HG02973 (cell line): ENCODE results near the gene CFAP77.
"Not testable (repeated sequence)": the region's sequence is repeated elsewhere in the genome, so short reads cannot be mapped to it uniquely, and the experiment has no call there.

Experiments
- ATAC-seq: cut with Tn5 transposase; IDR thresholded peaks from one replicate; pipeline ENCODE4 v1.9.1; 2021; ENCODE audit warnings: moderate library complexity; ENCODE audit not compliant: unreplicated experiment

CFAP77 gene

DNA sequence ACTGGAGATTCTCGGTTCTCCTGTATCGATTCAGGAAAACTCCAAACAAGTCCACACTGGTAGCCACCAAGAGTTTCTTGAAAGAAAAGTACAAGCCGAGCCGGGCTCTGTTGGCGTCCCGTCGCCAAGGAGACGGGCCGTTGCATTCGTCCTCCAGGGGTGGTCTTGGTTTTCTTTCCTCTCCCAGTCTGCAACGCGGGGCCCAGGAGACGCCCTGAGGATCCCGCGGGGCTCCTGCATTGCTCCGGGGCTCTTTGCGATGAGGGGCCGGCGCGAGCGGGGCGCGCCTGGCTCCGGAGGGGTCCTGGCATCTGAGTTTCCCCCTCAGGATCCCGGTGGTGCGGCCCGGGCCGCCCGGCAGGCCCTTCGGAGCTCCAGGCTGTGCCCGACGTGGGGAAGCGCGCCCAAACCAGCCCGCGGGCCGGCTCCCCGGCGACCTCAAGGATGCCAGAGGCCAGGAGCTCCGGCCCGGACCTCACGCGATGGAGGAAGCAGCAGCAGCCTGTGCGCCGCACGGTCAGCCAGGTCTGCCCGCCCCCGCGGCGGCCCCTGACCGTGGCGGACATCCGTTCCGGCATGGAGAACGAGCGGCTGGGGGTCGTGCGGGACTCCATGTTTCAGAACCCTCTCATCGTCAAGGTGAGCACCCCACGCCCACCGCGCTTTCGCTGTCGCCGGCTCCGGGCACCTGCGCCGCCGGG is at the start of gene CFAP77:
TSS of gene CFAP77 (plus strand) at position 384 of the 701 bp plus-strand sequence. CDS start at position 445, 61 bp downstream.
- ATAC-seq, result no peak

DNA sequence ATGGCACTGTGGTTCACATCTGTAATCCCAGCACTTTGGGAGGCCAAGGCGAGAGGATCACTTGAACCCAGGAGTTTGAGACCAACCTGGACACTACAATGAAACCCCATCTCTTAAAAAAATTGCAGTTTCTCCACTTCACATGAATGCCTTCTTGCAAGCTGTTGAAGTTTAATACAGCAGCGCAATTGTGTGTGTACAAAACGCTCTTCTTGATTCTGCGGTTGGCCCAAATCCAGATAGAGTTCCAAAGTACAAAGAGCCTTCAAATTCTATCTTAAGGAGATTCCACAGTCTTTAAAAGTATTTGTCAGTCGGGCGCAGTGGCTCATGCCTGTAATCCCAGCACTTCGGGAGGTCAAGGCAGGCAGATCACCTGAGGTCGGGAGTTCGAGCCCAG is 45.9 kb upstream of the CFAP77 start:
- no peak for ATAC-seq

DNA sequence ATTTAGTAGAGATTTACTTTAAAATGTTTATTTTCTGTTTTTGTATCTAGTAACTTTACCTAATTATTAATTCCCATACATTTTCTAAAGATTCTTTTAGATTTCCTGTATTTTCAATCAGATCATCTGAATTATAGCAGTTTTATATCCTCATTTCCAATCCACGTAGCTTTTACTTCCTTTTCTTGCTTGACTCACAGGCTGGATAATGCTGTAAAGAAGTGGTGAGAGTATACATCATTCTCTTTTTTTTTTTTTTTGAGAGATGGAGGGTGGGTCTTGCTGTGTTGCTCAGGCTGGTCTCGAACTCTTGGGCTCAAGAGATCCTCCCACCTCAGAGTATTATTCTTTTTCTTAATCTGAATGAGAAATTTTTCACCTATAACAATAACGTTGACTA is 44.0 kb upstream of the CFAP77 start:
- no peak for ATAC-seq

DNA sequence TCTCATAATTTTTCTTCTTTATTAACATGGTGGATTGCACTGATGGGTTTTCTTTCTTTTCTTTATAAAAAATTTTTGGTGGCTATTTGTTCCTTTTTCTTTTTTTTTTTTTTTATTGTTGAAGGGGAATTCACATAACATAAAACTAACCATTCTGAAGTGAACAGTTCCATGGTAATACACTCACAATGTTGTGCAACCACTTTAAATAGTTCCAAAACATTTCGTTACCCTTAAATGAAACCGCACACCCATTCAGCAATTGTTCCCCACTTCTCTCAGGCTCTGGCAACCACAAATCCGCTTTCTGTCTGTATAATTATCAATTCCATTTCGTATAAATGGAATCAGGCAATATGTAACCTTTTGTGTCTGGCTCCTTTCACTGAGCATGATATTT is 43.5 kb upstream of the CFAP77 start:
- ATAC-seq, result no peak

DNA sequence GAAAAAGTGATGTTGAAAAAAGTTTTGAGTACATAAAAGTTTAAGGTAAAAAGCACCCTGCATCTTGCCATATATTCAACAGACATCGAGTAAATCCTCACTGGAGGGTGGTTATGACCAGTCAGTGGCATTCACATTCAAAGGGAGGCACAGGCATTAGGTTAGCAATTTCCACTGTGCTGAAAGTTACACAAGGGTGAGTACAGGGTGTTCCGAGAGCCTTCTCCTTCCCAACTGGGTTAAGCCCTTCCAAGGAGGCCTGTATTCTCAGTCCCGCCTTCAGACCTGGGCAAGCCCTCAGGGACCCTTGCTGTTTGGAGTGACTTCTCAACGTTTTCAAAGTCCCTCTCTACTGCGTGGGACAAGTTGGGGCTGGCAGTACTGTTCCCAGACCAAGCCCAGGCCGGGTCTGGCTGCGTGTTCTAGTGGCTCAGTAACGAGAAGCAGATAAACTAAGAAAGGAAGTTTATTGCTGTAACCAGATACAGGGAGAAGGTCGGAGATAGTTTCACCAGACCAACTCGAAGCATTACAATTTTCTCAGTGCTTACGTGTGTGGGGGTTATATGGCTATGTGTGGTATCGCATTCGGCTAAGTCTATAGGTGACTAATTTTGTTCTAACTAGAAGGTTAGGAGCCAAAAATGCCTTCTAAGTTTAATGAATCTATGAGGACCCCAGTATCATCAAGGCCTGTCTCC is 42.2 kb upstream of the CFAP77 start:
- no peak for ATAC-seq

DNA sequence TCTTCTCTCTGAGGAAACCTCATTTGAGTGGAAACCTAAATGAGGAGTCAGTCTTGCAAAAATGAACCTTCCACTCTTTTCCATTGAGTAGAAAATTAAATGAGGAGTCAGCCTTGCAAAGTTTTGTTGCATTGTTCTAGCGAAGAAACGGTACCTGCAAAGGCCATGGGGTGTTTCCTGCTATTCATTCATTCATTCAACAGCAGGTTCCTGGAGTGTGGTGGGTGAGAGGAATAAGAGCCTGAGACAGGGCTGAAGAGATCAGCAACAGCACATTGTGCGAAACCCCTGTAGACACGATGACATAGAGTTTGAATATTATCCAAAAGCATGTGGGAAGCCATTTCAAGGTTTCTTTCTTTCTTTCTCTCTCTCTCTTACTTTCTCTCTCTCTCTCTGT is 40.6 kb upstream of the CFAP77 start:
- no peak for ATAC-seq

DNA sequence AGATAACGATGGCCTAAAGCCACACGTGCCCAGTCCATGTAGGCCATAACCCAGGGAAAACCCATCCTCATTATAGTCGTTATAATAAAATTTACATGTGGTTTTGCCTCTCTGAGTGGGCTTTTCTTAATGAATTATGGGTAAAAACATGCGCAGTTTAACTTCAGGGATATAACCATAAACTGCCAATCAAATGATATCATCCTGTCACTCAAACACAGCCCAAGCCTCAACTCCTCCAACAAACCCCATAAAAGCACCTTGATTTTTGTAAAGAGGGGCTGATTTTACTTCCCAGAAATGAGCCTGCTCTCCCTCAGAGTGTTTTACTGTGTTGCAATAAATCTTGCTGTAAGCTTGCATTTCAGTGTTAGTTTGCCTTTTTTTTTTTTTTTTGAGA is 39.4 kb upstream of the CFAP77 start:
- no peak for ATAC-seq

DNA sequence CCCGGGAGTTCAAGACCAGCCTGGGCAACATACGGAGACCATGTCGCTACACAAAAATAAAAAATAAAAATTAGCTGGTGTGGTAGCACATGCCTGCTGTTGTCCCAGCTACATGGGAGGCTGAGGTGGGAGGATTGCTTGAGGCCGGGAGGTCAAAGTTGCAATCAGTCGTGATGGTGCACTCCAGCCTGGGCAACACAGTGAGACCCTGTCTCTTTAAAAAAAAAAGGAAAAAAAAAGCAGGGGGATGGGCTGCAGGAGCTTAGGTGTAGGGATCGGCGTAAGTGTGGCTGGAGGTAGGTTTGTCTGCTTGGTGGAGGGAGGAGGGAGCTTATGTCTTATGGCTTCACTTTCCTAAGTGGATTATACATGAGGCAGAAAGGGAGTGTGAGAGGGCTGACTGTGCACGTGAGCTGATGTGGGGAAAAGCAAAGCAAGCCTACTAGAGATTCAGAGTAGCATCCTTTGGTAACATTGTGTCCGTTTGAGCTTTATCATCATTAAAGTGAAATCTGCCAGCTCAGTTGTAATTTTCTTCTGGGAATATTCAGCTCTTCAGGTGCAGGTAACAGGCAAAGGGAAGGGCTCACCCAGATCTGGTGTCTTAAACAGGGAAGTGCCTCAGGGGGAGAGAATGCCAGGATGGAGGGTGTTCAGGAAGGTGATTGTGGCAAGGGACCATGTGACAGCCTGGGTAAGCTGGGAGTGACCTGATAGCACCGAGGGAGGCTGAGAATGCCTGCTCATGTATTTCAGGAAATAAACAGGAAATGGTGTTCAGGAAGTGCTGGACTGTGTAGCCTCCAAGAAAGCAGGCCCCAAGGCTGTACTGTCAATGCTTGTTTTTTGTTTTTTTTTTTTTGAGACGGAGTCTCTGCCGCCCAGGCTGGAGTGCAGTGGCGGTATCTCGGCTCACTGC is 37.6 kb upstream of the CFAP77 start:
- ATAC-seq, result no peak

DNA sequence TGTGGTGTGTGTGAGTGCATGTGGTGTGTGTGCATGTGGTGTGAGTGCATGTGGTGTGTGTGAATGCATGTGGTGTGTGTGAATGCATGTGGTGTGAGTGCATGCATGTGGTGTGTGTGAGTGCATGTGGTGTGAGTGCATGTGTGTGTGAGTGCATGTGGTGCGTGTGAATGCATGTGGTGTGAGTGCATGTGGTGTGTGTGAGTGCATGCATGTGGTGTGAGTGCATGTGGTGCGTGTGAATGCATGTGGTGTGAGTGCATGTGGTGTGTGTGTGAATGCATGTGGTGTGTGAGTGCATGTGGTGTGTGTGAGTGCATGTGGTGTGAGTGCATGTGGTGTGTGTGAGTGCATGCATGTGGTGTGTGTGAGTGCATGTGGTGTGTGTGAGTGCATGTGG is 32.2 kb upstream of the CFAP77 start:
- ATAC-seq, result not testable (repeated sequence)

DNA sequence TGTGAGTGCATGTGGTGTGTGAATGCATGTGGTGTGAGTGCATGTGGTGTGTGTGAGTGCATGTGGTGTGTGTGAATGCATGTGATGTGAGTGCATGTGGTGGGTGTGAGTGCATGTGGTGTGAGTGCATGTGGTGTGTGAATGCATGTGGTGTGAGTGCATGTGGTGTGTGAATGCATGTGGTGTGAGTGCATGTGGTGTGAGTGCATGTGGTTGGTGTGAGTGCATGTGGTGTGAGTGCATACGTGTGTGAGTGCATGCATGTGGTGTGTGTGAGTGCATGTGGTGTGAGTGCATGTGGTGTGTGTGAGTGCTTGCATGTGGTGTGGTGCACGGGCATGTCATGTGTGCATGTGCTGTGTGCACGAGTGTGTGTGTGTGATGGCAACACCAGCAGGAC is 31.6 kb upstream of the CFAP77 start:
- not testable (repeated sequence) for ATAC-seq

DNA sequence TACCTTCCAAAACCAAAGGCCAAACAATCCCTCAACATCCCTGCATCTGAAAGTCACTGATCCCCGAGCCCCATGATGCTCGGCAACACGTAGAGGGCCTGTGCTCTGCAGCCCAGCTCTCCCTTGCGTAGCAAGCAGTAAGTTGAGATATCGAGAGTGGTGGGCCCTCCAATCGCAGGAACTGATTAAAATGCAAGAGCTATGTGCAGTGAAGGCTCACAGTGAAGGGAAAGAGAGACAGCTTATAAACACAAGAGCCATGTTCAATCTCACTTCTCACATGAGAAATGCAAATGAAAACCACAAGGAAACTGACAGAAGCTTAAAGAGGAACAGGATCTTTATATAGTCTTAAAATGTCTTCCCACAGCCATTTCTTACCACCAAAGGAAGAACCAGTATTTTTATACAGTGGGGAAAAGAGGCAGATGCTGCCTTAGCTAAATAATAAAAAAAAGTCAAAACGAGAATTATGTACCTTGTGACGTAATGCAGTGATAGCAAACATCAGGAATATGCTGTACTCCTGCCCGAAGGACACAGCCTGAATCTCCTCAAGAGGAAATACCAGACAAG is 28.0 kb upstream of the CFAP77 start:
- ATAC-seq, result peak; percentile 71

DNA sequence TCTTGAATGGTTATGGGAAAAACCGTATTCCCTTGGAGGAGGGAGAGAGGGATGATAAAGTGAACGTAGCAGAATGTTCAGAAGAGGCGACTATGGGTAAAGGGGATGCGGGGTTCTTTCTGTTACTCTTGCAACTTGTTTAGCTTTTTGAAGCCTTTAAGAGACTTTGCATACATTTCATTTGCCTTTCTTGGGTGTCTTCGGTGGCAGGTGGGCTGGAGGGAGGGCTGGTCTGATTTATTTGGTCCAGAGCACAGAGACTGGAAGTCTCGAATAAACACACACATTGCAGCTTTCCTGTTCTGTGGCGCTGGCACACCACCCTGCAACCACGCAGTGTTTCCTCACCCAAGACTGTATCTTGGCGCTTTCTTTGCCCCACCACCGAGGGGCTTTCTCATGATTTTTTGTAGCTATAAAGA is 26.5 kb upstream of the CFAP77 start:
- ATAC-seq, result no peak

DNA sequence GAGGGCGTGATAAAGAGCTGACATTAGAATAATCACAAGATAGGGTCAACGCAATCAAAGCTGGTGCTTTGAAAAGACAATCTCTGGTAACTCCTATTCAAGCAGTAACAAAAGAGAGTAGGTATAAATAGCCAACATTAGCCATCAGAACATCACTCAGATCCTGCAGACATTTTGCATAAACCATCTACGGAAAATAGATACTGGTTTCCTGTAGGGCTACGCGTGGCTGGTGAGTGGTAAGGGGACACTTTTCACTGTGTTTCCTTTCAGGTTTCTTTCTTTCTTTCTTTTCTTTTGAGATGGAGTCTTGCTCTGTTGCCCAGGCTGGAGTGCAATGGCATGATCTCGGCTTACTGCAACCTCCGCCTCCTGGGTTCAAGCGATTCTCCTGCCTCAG is 25.6 kb upstream of the CFAP77 start:
- no peak for ATAC-seq

DNA sequence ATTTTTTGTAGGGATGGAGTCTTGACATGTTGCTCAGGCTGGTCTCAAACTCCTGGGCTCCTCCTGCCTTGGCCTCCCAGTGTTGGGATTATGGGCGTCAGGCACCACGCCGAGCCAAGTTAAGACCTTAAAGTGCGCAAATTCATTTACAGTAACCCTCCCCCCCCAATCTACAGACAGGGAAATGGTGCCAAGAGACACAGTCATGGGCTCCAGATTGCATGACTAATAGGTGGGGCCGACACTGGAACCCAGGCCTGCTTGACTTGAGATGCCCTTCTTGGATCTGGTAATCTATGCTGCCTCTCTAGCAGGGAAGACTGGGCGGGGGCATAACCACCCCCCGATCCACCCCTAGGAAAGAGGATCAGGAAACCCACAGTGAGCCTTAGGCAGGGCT is 22.9 kb upstream of the CFAP77 start:
- no peak for ATAC-seq

DNA sequence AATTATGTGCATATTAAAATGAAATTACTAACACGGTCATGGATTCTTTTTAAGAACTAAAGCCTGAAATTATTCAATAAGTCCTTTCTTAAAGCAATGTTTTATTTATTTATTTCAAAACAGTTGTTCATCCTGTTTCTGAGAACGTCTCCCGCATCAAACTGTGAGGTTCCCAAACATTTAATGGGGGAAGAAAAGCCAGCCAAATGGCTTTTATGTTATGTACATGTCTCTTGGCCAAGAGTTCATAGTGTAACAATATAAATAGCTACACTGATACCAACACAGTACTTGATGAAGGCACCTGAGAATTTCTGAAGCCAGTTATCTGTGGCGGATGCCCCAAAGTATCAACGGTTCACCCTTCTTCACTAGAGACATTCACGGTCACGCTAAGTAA is 19.0 kb upstream of the CFAP77 start:
- ATAC-seq, result no peak

DNA sequence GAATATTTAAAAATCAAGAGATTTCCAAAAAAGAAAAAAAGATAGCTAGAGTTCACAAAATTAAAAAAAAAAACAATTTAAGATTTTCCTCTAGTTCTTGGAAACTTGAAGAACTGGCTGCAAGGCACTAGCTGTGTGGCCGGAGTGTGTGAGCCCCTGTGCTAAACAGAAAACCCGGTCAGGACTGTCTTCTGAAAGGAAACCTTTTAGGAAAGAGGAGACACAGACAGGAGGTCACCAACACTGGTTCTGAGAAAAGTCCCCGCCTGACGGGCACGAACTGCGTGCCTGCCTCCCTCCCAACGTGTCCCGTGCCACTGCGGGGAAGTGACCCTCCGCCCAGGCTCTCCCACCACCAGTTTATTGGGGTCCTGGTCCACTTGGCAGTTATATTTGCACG is 18.6 kb upstream of the CFAP77 start:
- no peak for ATAC-seq

DNA sequence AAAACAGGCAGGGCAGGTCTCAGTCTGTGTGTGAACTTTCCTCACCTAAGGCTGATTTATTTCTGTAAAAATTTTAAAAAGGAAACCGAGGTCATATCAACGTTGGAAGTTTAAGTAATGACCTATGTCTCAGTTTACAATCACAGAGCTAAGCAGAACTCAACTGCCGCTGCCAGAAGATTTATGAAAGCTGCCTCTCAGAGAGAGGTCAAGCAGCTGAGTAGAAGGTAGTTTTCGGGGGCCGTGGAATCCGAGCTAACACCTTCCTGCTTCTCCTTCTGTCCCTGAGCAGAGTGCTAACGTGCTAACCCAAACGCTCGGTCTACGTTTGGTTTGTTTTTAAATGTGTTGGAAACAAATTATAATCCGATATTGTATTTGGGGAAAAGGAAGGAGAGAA is 14.5 kb upstream of the CFAP77 start:
- ATAC-seq, result no peak

DNA sequence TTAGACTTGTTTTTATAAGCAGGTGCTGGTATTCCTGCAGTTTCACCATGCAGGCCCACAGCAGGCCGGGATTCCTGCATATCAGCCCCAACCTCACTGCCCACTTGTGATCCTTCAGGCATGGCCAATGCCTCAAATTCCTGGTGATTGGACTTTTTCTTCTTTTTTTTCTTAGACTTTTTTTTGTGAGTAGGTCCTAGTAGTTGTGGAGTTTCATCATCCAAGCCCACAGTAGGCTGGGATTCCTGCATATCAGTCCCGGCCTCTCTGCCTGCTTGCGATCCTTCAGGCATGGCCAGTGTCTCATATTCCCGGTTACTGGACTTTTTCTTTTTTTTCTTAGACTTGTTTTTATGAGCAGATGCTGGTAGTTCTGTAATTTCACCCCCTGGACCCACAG is 8.2 kb upstream of the CFAP77 start:
- no peak for ATAC-seq

DNA sequence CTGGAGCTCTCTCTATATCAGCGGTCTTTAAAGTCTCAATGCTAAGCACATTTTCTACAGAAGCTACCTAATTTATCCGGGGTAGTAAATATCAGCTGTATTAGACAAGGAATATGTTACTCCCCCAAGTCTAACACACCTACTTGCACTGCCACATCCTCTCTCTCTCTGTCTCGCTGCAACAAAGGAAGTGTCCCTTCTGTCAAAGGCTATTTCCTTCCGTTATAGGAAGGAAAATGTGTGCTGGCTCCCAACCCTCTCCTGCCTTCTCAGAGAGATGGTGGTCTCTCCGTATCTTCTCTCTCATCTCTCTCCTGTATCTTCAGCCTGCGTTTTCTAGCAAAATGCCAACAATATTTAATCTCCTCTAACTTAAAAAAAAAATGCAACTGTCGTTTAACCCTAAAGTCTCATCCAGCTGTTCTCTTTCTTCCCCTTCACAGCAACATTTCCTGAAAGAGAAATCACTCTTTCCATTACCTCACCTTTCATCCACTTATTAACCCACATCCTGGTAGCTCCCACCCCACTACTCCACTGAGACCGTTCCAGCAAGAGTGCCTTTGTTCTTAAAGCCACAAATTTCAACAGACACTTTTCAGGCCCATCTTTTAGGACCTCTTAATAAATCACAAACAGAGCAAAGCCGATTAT is 5.7 kb upstream of the CFAP77 start:
- ATAC-seq, result no peak

DNA sequence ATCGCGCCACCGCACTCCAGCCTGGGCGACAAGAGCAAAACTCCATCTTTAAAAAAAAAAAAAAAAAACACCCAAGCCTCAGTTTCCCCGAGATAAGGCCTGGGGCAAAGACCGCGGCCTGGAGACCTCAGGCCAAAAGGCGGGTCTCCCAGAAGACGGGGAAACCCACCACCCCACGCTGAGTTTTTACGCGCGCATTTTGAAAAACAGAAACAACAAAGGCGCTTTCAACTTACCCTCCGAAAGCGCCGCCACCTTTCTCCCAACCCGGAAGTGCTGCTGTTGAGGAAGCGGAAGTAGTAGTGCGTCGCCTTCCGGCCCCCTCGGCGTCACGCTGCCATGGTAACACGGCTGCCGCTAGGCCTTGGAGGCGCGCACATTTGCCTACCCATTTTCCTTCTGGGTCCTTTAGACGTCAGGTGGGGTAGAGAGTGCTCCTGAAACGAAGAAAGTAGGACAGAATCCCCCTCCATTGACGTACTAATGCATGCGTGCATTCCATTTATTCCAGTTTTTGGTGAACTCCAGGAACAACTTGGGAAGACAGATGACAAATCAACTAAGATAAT is 3.4 kb upstream of the CFAP77 start, which contains the start of gene TTF1:
TSS of gene TTF1 (minus strand) at position 287 of the 569 bp plus-strand sequence. CDS start 4,019 bp downstream, outside the sequence.
- ATAC-seq, result peak; percentile 76
